K562 (cell line): ENCODE results near the gene VTN. TPM values are rescaled to one million over a fixed set of nuclear protein-coding genes. Genes with fewer than 3 reads are reported as not detected.

Source experiments
- ATAC-seq: fragments of 200-7000 bp; cut with Tn5 transposase; 3 replicates; pipeline ENCODE4 v1.9.1; 2020; ENCODE audit warnings: moderate library complexity
- BruUV-seq: library from RNA; stranded (reverse); fragments of 400-500 nt; replicated peaks from 2 replicates; lab custom pipeline; 2021; lab: Mats Ljungman, UMichigan
- CTCF ChIA-PET: fragments of 300-600 bp; formaldehyde crosslinking; extraction: SDS; loops from one replicate; lab custom pipeline; 2021; ENCODE audit warnings: low intra/inter-chr PET ratio; lab: Yijun Ruan, JAX
- POLR2A ChIA-PET: fragments of 300-600, 350-650 bp; sonication (Branson Sonifier 250); formaldehyde crosslinking; extraction: SDS; loops from one replicate; lab custom pipeline; 2021; ENCODE audit warnings: antibody characterized with exemption, inconsistent platforms; lab: Yijun Ruan, JAX
- DNase-seq, 4 experiments: peaks; one replicate each; pipeline versions ENCODE4 v3.0.0 to v3.0.0-alpha.2; 2011 to 2018; ENCODE audit warnings: low spot score in 3 of 4, mixed read lengths in 3 of 4; ENCODE audit errors: extremely low read depth in 1 of 4
- FAIRE-seq: peaks from 2 replicates; lab custom pipeline; 2011; peaks lifted over from hg19 to GRCh38; lab: Jason Lieb, UNC
- H2AFZ ChIP-seq: 2 replicates; pipeline ENCODE4 v1.6.0; 2011; ENCODE audit warnings: low read depth, low read length, control low read depth, inconsistent platforms
- H3K27ac ChIP-seq: fragments of 200-600 bp; 3 replicates; pipeline ENCODE4 v1.8.0; 2011; ENCODE audit warnings: low read depth, mild to moderate bottlenecking, control low read depth, inconsistent platforms, low read length, moderate library complexity, mixed read lengths; ENCODE audit errors: extremely low read depth
- H3K27me3 ChIP-seq, 2 experiments: fragments of 300-600 bp in 1 of 2; 2 replicates in 1 of 2; 3 replicates in 1 of 2; pipeline versions ENCODE4 v1.6.0 to v1.8.0; 2011; ENCODE audit warnings: inconsistent platforms in 2 of 2, low read length in 2 of 2, mild to moderate bottlenecking in 1 of 2, mixed read lengths in 1 of 2, moderate library complexity in 1 of 2; ENCODE audit not compliant: control insufficient read depth in 2 of 2, insufficient read depth in 2 of 2
- H3K36me3 ChIP-seq: fragments of 300-600 bp; 3 replicates; pipeline ENCODE4 v1.8.0; 2011; ENCODE audit warnings: mild to moderate bottlenecking, low read length, inconsistent platforms; ENCODE audit not compliant: control insufficient read depth, insufficient read depth
- H3K4me1 ChIP-seq, 2 experiments: fragments of 200-600 bp in 1 of 2; replicated peaks in 1 of 2; 2 replicates in 1 of 2; 3 replicates in 1 of 2; pipeline versions ENCODE4 v1.5.1 to v1.8.0; 2011; ENCODE audit warnings: inconsistent platforms in 2 of 2, low read length in 2 of 2, mild to moderate bottlenecking in 1 of 2, mixed read lengths in 1 of 2, moderate library complexity in 1 of 2; ENCODE audit not compliant: control insufficient read depth in 2 of 2, insufficient read depth in 2 of 2
- H3K4me2 ChIP-seq: 2 replicates; pipeline ENCODE4 v1.6.1; 2011; ENCODE audit warnings: low read length, control low read depth, inconsistent platforms, mixed read lengths; ENCODE audit not compliant: insufficient read depth
- H3K4me3 ChIP-seq: fragments of 200-600 bp; sonication (generic), shearing (Covaris generic); 2 replicates; pipeline ENCODE4 v1.5.1; 2016; ENCODE audit warnings: control low read depth, inconsistent platforms
- H3K79me2 ChIP-seq: fragments of 200-600 bp; 3 replicates; pipeline ENCODE4 v1.8.0; 2011; ENCODE audit warnings: low read length, inconsistent platforms; ENCODE audit not compliant: control insufficient read depth, insufficient read depth
- H3K9ac ChIP-seq, 2 experiments: 2 replicates each; pipeline versions ENCODE4 v1.6.0 to v1.6.1; 2011; ENCODE audit warnings: low read depth in 2 of 2, low read length in 2 of 2, control low read depth in 1 of 2, inconsistent platforms in 1 of 2, mild to moderate bottlenecking in 1 of 2, mixed read lengths in 1 of 2; ENCODE audit not compliant: insufficient read depth in 1 of 2
- H3K9me1 ChIP-seq: one replicate; pipeline ENCODE4 v1.6.0; 2011; ENCODE audit warnings: inconsistent platforms, mild to moderate bottlenecking, low read length, moderate library complexity; ENCODE audit not compliant: control insufficient read depth, insufficient read depth
- H3K9me3 ChIP-seq: replicated peaks from 2 replicates; pipeline ENCODE4 v1.5.1; 2011; ENCODE audit warnings: low read depth, low read length, inconsistent platforms; ENCODE audit not compliant: control insufficient read depth, insufficient read depth
- H4K20me1 ChIP-seq: replicated peaks from 2 replicates; pipeline ENCODE4 v1.6.1; 2011; ENCODE audit warnings: low read length, inconsistent platforms, mixed read lengths; ENCODE audit not compliant: control insufficient read depth, insufficient read depth
- BRCA1 ChIP-seq, 2 experiments: fragments of 450-650 bp in 1 of 2; sonication (generic) in 1 of 2; formaldehyde crosslinking in 1 of 2; IDR thresholded peaks; 2 replicates each; pipeline versions ENCODE4 v1.5.0 to v1.6.1; 2017 to 2020; ENCODE audit warnings: mild to moderate bottlenecking in 1 of 2, missing genetic modification reagents in 1 of 2
- BRF2 ChIP-seq: IDR thresholded peaks from 3 replicates; pipeline ENCODE4 v1.6.1; 2011; ENCODE audit warnings: borderline replicate concordance, mild to moderate bottlenecking; ENCODE audit not compliant: insufficient read length, insufficient read depth
- E4F1 ChIP-seq: fragments of 250-450 bp; sonication (Bioruptor Pico); IDR thresholded peaks from 2 replicates; pipeline ENCODE4 v1.5.0; 2021; ENCODE audit warnings: mild to moderate bottlenecking, borderline replicate concordance
- IRF2 ChIP-seq: sonication (generic); formaldehyde crosslinking; IDR thresholded peaks from 2 replicates; pipeline ENCODE4 v1.8.1; 2022; ENCODE audit warnings: mild to moderate bottlenecking, missing genetic modification reagents
- MITF ChIP-seq: IDR thresholded peaks from 2 replicates; pipeline ENCODE4 v1.6.1; 2014; ENCODE audit warnings: antibody characterized with exemption
- THAP12 ChIP-seq: fragments of 250-450 bp; sonication (Bioruptor Pico); IDR thresholded peaks from 2 replicates; pipeline ENCODE4 v1.9.0; 2021; ENCODE audit warnings: mild to moderate bottlenecking, inconsistent platforms
- XRCC5 ChIP-seq: fragments of 200-400 bp; formaldehyde crosslinking; IDR thresholded peaks from 2 replicates; pipeline ENCODE4 v1.6.1; 2017; ENCODE audit warnings: low read depth, mild to moderate bottlenecking, low read length
- ZFP91 ChIP-seq: sonication (generic); formaldehyde crosslinking; IDR thresholded peaks from 2 replicates; pipeline ENCODE4 v1.8.0; 2022; ENCODE audit warnings: mild to moderate bottlenecking, missing genetic modification reagents
- ZNF277 ChIP-seq: fragments of 250-450 bp; sonication (Bioruptor Pico); IDR thresholded peaks from 2 replicates; pipeline ENCODE4 v1.8.0; 2022; ENCODE audit warnings: inconsistent platforms, mild to moderate bottlenecking, moderate library complexity, borderline replicate concordance
- WGBS: fragments of 100-300 bp; shearing (Covaris generic); methylation state at CpG from one replicate; pipeline ENCODE4 v1.1.6; 2016; ENCODE audit warnings: low coverage, mixed read lengths; ENCODE audit not compliant: insufficient coverage; ENCODE audit errors: missing lambda C conversion rate; 5-methylcytosine and 5-hydroxymethylcytosine counted together
- in situ Hi-C: fragments of 300-500 bp; cut with MboI; formaldehyde crosslinking; loops from 4 replicates; pipeline ENCODE4 v1.15.0; 2018; ENCODE audit warnings: inconsistent platforms, mixed read lengths
- intact Hi-C: fragments of 100-400 bp; cut with micrococcal nuclease; formaldehyde crosslinking; loops from 2 replicates; pipeline ENCODE4 v1.14.2; 2022
- polyA plus RNA-seq, 8 experiments: library from polyadenylated mRNA; depleted of rRNA in 4 of 8; stranded (reverse) in 5 of 8; unstranded in 3 of 8; fragments of >200 nt; fragmentation: Nextera tagmentation in 2 of 8; fragmentation: Illumina TruSeq in 1 of 8; extraction: Ambion mirVana in 2 of 8; extraction: Trizol in 1 of 8; gene quantifications; 2 replicates each; pipeline versions ENCODE4 v1.2.1 to v1.2.3, GENCODE V29; 2011 to 2014; ENCODE audit warnings: inconsistent platforms in 1 of 8, missing spikeins in 1 of 8
- total RNA-seq, 7 experiments: library from RNA; depleted of rRNA in 6 of 7; stranded (reverse); fragments of >200 nt in 6 of 7; fragmentation: Illumina TruSeq in 2 of 7; extraction: Trizol in 2 of 7; gene quantifications; 2 replicates each; pipeline versions ENCODE4 v1.2.1 to v1.2.3, GENCODE V29; 2011 to 2021; ENCODE audit warnings: low replicate concordance in 1 of 7

VTN gene
- total and polyA plus RNA-seq, 9 of the 15 experiments (the other 6 are each of a cell fraction or from before 2014, with no cell fraction given): 0.13 to 1.0 (median 0.29) TPM; not detected in 1

- FAIRE-seq (no peak), ATAC-seq (no peak), DNase-seq (no peak)
- H3K27me3 ChIP-seq: peaks cover 0 to 4% of the 10 kb centered on the region in 2 experiments; a peak in 1 of 5 replicates
- no peaks in the 10 kb centered on the region for H3K9me3 ChIP-seq
- no peak overlapping the region for H3K27ac ChIP-seq
- H3K36me3 ChIP-seq: no peaks in the 10 kb centered on the region
- in situ Hi-C loops: no loop called here
- 32% methylated on average over 2 of the region's 6 CpGs for WGBS
- no peak overlapping the region for H3K4me2 ChIP-seq
- no peak overlapping the region for H3K9ac ChIP-seq
- no peaks in the 10 kb centered on the region for H3K79me2 ChIP-seq
- ChIA-PET CTCF (no interaction called here), POLR2A (interaction anchor here (1.2 kb wide), 1 partner anchor 15 kb away, joined by 5 read pairs; the partner anchor contains the start of gene POLDIP2)
- no peak overlapping the region for H2AFZ ChIP-seq
- intact Hi-C loops: no loop called here
- peaks cover 5% of the 10 kb centered on the region for H3K9me1 ChIP-seq
- peaks cover 14% of the 10 kb centered on the region for H4K20me1 ChIP-seq
- no peak overlapping the region for H3K4me3 ChIP-seq
- BruUV-seq: no TSS peak
- peaks cover 16 to 35% of the 10 kb centered on the region in 2 experiments for H3K4me1 ChIP-seq
- TF ChIP-seq XRCC5 (no peak), IRF2 (CRISPR knock-in tag) (no peak), BRF2 (no peak), ZNF277 (no peak), BRCA1 (IDR thresholded peaks at IDR 0.05) (no peak), BRCA1 (CRISPR knock-in tag; IDR thresholded peaks at IDR 0.05) (no peak), MITF (no peak), ZFP91 (no peak), THAP12 (CRISPR knock-in tag) (no peak), E4F1 (CRISPR knock-in tag) (no peak)
Measured at GRCh38 chr17:28372945-28373274, 2.8 kb upstream of the VTN start.
